GM18868 (cell line): Measurements from ENCODE around the gene CLTC.

Source experiments
- ATAC-seq: cut with Tn5 transposase; IDR thresholded peaks from one replicate; pipeline ENCODE4 v1.9.1; 2021; ENCODE audit warnings: mild to moderate bottlenecking, moderate library complexity; ENCODE audit not compliant: unreplicated experiment

The CLTC gene

DNA sequence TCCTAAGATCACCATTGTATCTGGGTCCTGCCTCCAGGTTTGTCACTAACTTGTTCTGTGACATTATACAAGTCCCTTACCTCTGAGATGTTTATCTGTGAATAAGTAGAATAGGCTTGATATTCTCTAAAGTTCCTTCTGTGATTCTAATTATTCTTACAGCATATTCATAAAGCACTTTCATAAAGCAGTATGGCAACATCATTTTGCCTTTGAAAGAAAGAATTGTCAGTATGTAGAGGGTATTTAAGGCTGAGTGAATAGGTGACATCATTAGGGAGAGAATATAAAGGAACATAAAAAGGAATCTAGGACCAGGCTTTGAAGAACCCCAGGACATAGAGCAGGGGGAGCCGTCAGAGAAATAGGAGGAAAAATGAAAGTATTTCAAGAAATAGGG, 103.3 kb downstream of the CLTC start:
- no peak for ATAC-seq

DNA sequence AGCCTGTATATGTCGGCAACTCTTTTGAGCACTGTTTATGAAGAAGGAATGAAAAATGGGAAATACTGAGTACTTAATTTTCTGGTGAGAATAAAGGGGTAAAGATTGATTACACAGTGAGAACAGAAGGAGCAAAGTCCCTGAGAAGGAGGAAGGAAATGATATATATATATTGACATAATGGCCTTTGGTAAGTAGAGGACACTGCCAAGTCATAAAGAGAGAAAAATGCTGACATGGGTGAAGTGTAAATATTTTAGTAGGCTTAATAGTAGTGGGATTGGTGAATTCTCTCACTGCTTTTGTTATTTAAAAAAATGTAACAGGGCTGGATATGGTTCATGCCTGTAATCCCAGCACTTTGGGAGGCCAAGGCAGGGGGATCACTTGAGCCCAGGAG, 103.9 kb downstream of the CLTC start:
- no peak for ATAC-seq

- ATAC-seq = no peak
Observed at GRCh38 chr17:59725691-59726090, 106.0 kb downstream of the CLTC start.

DNA sequence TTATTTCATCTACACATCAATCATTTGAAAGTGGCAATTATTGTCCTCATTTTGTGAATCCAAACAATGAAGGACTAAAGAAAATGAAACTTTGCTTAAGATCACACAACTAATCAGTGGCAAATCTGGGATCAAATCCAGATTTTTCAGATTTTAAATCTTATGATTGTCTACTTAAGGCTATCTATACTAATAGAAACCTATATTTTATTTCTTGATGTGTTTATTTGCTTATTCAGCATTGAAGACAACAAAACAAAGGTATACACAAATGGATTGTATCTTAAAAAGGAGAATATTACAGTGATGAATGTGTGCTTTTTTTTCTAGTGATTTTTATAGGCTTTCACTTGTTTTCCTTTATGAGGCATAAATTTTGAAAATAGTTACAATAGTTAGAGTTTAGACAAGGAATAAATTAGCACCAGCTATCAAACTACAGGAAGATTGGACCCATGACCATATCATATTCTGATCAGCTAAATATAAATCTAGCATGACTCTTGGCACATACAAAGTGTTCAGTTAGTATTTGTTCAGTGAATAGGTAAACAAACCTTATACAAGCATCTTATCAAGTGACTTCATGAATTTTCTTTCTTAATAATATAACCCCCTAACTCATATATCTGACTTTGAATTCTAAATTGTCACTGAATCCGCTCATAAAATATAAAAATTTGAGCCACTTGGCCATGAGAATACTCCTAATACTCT, 108.3 kb downstream of the CLTC start:
- ATAC-seq = no peak

DNA sequence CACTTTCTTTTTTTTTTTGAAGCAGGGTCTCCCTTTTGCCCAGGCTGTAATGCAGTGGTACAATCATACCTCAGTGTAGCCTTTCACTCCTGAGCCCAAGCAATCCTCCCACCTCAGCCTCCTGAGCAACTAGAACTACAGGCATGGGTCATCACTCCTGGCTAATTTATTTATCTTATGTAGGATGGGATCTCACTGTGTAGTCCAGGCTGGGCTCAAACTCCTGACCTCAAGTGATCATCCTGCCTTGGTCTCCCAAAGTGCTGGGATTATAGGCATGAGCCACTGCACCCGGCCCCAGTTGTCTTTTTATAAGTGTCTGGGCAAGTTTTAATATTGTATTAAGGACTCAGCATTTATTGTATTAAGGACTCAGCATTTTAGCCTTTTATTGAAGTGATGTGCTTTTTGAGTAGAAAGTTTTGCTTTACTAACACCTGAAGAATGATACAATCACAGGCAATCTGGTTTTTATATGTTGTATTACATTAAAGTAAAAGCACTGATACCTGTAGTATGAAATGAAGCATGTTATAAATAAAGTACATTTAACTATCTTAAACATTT, 110.7 kb downstream of the CLTC start:
- ATAC-seq = no peak

DNA sequence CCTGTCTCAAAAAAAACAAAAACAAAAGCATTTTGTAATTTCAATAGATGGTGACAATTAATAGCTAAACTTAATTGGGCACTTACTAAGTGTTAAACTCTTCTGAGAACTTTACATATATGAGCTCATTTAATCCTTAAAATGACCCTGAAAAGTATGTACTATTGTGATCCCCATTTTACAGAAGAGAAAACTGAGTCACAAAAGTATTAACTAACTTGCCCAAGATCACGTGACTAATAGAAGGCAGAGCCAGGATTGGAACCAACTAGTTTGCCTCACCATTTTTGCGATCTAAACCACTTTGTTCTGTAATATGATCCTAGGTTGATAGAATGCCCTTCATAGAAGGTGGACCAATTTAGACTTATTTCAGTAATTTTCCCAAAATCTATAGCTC, 114.0 kb downstream of the CLTC start:
- no peak for ATAC-seq

DNA sequence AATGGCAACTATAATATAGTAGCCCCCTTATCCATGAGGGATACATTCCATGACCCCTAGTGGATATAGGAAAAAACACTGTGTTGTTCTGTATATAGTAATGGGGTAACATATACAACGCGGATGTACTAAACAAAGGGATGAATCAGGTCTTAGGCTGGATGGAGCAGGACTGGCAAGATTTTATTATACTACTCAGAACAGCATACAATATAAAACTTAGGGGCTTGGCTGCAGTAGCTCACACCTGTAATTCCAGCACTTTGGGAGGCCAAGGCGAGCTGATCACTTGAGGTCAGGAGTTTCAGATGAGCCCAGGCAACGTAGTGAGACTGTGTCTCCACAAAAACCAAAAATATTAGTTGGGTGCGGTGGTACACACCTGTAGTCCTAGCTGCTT, 114.5 kb downstream of the CLTC start:
- ATAC-seq = no peak

GRCh38 chr17:59737324-59737723, 117.6 kb downstream of the CLTC start:
- ATAC-seq = no peak

- ATAC-seq = no peak
Observed at GRCh38 chr17:59743842-59744241, 124.1 kb downstream of the CLTC start.

DNA sequence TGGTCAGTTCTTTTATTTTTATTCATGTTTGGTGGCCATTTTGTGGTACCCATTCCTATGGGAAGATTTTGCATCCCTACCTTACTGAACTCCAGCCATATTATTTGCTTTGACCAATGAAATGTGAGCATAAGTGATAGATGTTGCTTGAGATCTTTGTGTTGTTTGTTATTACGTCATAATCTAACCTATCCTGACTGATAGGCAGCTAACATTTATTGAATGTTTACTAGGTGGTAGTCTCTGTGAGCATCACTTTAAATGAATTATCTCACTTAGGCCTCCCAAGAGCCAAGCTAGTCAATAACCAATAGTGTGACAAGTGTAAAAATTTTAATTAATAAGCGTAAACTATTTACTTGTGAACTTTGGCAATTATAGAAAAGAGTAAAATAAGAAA, 125.3 kb downstream of the CLTC start:
- ATAC-seq = no peak
